H1 (cell line): ENCODE results near the gene GINS2. TPM values are rescaled to one million over a fixed set of nuclear protein-coding genes. Genes with fewer than 3 reads are reported as not detected.

Source experiments
- ASH2L ChIP-seq: fragments of 200-600, 300-600 bp; sonication (generic); IDR thresholded peaks from one replicate; pipeline ENCODE4 v1.7.1; 2017; ENCODE audit warnings: low read length
- CREB1 ChIP-seq: IDR thresholded peaks from 2 replicates; pipeline ENCODE4 v1.6.1; 2012; ENCODE audit warnings: inconsistent platforms
- GTF2F1 ChIP-seq: IDR thresholded peaks from 2 replicates; pipeline ENCODE4 v1.6.1; 2012; ENCODE audit warnings: low read depth, low read length, improper control_type of control experiment, borderline replicate concordance
- MAFK ChIP-seq: IDR thresholded peaks from 2 replicates; pipeline ENCODE4 v1.6.1; 2012; ENCODE audit warnings: low read depth, mild to moderate bottlenecking, improper control_type of control experiment, low read length
- SIN3A ChIP-seq, 2 experiments: IDR thresholded peaks in 1 of 2; conservative IDR thresholded peaks in 1 of 2; 2 replicates each; pipeline ENCODE4 v1.6.1; 2011 to 2012; ENCODE audit warnings: low read length in 2 of 2, improper control_type of control experiment in 1 of 2, low read depth in 1 of 2, mild to moderate bottlenecking in 1 of 2
- SIRT6 ChIP-seq: IDR thresholded peaks from one replicate; pipeline ENCODE4 v1.7.1; 2012; ENCODE audit warnings: low read length, inconsistent platforms
- SP2 ChIP-seq: IDR thresholded peaks from 2 replicates; pipeline ENCODE4 v1.6.1; 2012; ENCODE audit warnings: mild to moderate bottlenecking, low read length, inconsistent platforms
- SP4 ChIP-seq: IDR thresholded peaks from 2 replicates; pipeline ENCODE4 v1.6.1; 2012; ENCODE audit warnings: low read length, inconsistent platforms
- SUZ12 ChIP-seq: fragments of 200-600 bp; sonication (generic); IDR thresholded peaks from 2 replicates; pipeline ENCODE4 v1.6.1; 2012; ENCODE audit warnings: mild to moderate bottlenecking, inconsistent platforms, low read length, moderate library complexity, mixed read lengths
- TBP ChIP-seq: IDR thresholded peaks from 2 replicates; pipeline ENCODE4 v1.6.1; 2011; ENCODE audit warnings: low read depth, low read length, improper control_type of control experiment
- polyA plus RNA-seq, 7 experiments: library from polyadenylated mRNA; depleted of rRNA in 3 of 7; stranded (reverse) in 5 of 7; unstranded in 2 of 7; fragments of >200 nt in 5 of 7; fragments of 200-250 nt in 2 of 7; gene quantifications; 1 replicate in 5 of 7; 2 replicates in 1 of 7; 4 replicates in 1 of 7; pipeline versions ENCODE4 v1.2.1 to v1.2.3, GENCODE V29; 2011 to 2013; ENCODE audit warnings: missing spikeins in 2 of 7, mixed read lengths in 2 of 7
- total RNA-seq: library from RNA; stranded (reverse); fragmentation: NEBNext Ultra II Directional; extraction: Animal tissue kit (Norgen Biotek cat#: 25700); gene quantifications from 2 replicates; pipeline ENCODE4 v1.2.1, GENCODE V29; 2021
- TF ChIP-seq, protein P1 (sequence below): fragments of 300-600 bp; sonication (generic); IDR thresholded peaks from 2 replicates; pipeline ENCODE4 v1.7.1; 2012; ENCODE audit warnings: low read length, moderate library complexity, mild to moderate bottlenecking, inconsistent platforms; ENCODE audit not compliant: insufficient replicate concordance

Gene GINS2
- total and polyA plus RNA-seq, 2 of the 8 experiments (the other 6 are each of a cell fraction or from before 2014, with no cell fraction given): 29.4 to 59.1 TPM

DNA sequence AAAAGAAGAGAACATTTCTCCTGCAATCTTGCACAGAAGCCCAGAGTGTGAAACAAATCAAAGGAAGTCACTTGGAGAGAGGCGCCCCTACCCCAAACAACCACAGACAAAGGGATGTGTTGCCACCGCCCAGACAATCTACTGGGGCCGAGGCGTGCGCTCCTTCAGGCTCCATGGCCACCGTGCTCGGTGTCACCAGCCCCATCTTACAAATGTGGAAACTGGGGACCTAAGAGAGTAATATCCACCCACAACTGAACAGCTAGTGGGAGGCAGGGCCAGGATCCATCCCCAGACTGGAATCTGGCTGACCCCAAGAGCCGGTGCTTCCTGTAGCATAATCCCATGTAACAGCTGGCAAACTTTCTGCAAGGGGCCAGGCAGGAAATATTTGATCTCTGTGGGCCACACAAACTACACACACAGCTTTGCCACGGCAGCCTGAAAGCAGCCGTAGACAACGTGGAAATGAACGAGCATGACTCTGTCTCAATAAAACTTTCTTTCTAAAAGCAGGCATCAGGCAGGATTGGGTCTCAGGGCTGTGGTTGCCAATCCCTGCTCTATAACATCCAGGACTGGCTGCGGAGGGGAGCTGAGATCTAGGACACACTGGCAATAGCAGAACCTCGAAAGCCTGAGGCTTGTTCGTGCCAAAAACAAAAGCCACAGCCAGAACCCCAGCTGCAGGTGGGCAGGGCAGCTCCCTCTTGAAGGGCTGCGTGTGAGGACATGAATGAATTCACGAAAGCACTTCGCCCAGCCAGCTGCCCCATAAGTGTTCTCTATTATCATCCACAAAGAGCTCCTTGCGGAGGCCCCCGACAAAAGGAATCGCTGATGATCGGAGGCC lies 26.6 kb upstream of the GINS2 start (continued):
- TF ChIP-seq, protein P1, sequence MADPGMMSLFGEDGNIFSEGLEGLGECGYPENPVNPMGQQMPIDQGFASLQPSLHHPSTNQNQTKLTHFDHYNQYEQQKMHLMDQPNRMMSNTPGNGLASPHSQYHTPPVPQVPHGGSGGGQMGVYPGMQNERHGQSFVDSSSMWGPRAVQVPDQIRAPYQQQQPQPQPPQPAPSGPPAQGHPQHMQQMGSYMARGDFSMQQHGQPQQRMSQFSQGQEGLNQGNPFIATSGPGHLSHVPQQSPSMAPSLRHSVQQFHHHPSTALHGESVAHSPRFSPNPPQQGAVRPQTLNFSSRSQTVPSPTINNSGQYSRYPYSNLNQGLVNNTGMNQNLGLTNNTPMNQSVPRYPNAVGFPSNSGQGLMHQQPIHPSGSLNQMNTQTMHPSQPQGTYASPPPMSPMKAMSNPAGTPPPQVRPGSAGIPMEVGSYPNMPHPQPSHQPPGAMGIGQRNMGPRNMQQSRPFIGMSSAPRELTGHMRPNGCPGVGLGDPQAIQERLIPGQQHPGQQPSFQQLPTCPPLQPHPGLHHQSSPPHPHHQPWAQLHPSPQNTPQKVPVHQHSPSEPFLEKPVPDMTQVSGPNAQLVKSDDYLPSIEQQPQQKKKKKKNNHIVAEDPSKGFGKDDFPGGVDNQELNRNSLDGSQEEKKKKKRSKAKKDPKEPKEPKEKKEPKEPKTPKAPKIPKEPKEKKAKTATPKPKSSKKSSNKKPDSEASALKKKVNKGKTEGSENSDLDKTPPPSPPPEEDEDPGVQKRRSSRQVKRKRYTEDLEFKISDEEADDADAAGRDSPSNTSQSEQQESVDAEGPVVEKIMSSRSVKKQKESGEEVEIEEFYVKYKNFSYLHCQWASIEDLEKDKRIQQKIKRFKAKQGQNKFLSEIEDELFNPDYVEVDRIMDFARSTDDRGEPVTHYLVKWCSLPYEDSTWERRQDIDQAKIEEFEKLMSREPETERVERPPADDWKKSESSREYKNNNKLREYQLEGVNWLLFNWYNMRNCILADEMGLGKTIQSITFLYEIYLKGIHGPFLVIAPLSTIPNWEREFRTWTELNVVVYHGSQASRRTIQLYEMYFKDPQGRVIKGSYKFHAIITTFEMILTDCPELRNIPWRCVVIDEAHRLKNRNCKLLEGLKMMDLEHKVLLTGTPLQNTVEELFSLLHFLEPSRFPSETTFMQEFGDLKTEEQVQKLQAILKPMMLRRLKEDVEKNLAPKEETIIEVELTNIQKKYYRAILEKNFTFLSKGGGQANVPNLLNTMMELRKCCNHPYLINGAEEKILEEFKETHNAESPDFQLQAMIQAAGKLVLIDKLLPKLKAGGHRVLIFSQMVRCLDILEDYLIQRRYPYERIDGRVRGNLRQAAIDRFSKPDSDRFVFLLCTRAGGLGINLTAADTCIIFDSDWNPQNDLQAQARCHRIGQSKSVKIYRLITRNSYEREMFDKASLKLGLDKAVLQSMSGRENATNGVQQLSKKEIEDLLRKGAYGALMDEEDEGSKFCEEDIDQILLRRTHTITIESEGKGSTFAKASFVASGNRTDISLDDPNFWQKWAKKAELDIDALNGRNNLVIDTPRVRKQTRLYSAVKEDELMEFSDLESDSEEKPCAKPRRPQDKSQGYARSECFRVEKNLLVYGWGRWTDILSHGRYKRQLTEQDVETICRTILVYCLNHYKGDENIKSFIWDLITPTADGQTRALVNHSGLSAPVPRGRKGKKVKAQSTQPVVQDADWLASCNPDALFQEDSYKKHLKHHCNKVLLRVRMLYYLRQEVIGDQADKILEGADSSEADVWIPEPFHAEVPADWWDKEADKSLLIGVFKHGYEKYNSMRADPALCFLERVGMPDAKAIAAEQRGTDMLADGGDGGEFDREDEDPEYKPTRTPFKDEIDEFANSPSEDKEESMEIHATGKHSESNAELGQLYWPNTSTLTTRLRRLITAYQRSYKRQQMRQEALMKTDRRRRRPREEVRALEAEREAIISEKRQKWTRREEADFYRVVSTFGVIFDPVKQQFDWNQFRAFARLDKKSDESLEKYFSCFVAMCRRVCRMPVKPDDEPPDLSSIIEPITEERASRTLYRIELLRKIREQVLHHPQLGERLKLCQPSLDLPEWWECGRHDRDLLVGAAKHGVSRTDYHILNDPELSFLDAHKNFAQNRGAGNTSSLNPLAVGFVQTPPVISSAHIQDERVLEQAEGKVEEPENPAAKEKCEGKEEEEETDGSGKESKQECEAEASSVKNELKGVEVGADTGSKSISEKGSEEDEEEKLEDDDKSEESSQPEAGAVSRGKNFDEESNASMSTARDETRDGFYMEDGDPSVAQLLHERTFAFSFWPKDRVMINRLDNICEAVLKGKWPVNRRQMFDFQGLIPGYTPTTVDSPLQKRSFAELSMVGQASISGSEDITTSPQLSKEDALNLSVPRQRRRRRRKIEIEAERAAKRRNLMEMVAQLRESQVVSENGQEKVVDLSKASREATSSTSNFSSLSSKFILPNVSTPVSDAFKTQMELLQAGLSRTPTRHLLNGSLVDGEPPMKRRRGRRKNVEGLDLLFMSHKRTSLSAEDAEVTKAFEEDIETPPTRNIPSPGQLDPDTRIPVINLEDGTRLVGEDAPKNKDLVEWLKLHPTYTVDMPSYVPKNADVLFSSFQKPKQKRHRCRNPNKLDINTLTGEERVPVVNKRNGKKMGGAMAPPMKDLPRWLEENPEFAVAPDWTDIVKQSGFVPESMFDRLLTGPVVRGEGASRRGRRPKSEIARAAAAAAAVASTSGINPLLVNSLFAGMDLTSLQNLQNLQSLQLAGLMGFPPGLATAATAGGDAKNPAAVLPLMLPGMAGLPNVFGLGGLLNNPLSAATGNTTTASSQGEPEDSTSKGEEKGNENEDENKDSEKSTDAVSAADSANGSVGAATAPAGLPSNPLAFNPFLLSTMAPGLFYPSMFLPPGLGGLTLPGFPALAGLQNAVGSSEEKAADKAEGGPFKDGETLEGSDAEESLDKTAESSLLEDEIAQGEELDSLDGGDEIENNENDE: no peak
- TF ChIP-seq SIRT6: no peak
- no peak for TF ChIP-seq SUZ12
- TF ChIP-seq TBP: no peak
- no peak for TF ChIP-seq ASH2L
- TF ChIP-seq CREB1: no peak
- no peak for TF ChIP-seq MAFK
- TF ChIP-seq SIN3A (conservative IDR thresholded peaks at IDR 0.05 in 1 of 2, IDR thresholded peaks at IDR 0.05 in 1 of 2; ENCODE audit: low read depth in 1 of 2, low read length in 2 of 2): no peak
- no peak for TF ChIP-seq GTF2F1
- TF ChIP-seq SP4: no peak
- no peak for TF ChIP-seq SP2
